GM12878 (cell line): ENCODE data around the gene RBM6. TPM values are rescaled to one million over a fixed set of nuclear protein-coding genes. Genes with fewer than 3 reads are reported as not detected.

Source experiments
- ATAC-seq: fragments of 200-7000 bp; cut with Tn5 transposase; 3 replicates; pipeline ENCODE4 v1.9.1; 2020; ENCODE audit warnings: mild to moderate bottlenecking, moderate library complexity
- BruUV-seq: library from RNA; stranded (reverse); fragments of 400-500 nt; replicated peaks from 2 replicates; lab custom pipeline; 2021; lab: Mats Ljungman, UMichigan
- CTCF ChIA-PET: fragments of 300-600 bp; sonication (Branson Sonifier 250); formaldehyde crosslinking; extraction: SDS; loops from one replicate; lab custom pipeline; 2021; ENCODE audit warnings: inconsistent platforms; lab: Yijun Ruan, JAX
- POLR2A ChIA-PET: fragments of 350-600 bp; formaldehyde crosslinking; extraction: SDS; loops from one replicate; lab custom pipeline; 2021; ENCODE audit warnings: inconsistent platforms; lab: Charles Lee
- RAD21 ChIA-PET: fragments of 300-600 bp; sonication (Branson Sonifier 250); formaldehyde crosslinking; loops from one replicate; lab custom pipeline; 2023; ENCODE audit warnings: antibody characterized with exemption; ENCODE audit not compliant: unreplicated experiment; lab: Charles Lee
- SMC1A ChIA-PET: fragments of 300-600 bp; sonication (Branson Sonifier 250); formaldehyde crosslinking; loops from one replicate; lab custom pipeline; 2023; ENCODE audit not compliant: unreplicated experiment, uncharacterized antibody; lab: Charles Lee
- DNase-seq: peaks from one replicate; pipeline ENCODE4 v3.0.0-alpha.2; 2011; ENCODE audit warnings: low read depth, low spot score
- FAIRE-seq: peaks from 3 replicates; lab custom pipeline; 2011; peaks lifted over from hg19 to GRCh38; lab: Jason Lieb, UNC
- H2AFZ ChIP-seq: 2 replicates; pipeline ENCODE4 v1.6.0; 2011; ENCODE audit warnings: low read depth, low read length, control low read depth; ENCODE audit not compliant: control insufficient read depth
- H3K27ac ChIP-seq: 2 replicates; pipeline ENCODE4 v1.5.1; 2011; ENCODE audit warnings: control low read depth; ENCODE audit not compliant: control insufficient read depth, insufficient read depth
- H3K27me3 ChIP-seq, 2 experiments: replicated peaks in 1 of 2; 2 replicates each; pipeline versions ENCODE4 v1.6.0 to v1.6.1; 2011; ENCODE audit warnings: low read length in 1 of 2; ENCODE audit not compliant: control insufficient read depth in 2 of 2, insufficient read depth in 2 of 2
- H3K36me3 ChIP-seq, 2 experiments: 2 replicates each; pipeline ENCODE4 v1.5.1; 2011; ENCODE audit warnings: low read length in 1 of 2; ENCODE audit not compliant: control insufficient read depth in 2 of 2, insufficient read depth in 2 of 2
- H3K4me1 ChIP-seq: 2 replicates; pipeline ENCODE4 v1.6.1; 2011; ENCODE audit warnings: mild to moderate bottlenecking, low read length, moderate library complexity, mixed read lengths; ENCODE audit not compliant: control insufficient read depth, insufficient read depth
- H3K4me2 ChIP-seq: 2 replicates; pipeline ENCODE4 v1.6.0; 2011; ENCODE audit warnings: control low read depth; ENCODE audit not compliant: control insufficient read depth, insufficient read depth
- H3K4me3 ChIP-seq: fragments of 200-600 bp; sonication (generic); 2 replicates; pipeline ENCODE4 v1.5.1; 2016
- H3K79me2 ChIP-seq: 2 replicates; pipeline ENCODE4 v1.6.0; 2011; ENCODE audit warnings: low read length; ENCODE audit not compliant: control insufficient read depth, insufficient read depth
- H3K9ac ChIP-seq: 2 replicates; pipeline ENCODE4 v1.8.0; 2011; ENCODE audit warnings: low read length, control low read depth, mixed read lengths; ENCODE audit not compliant: control insufficient read depth, insufficient read depth
- H3K9me3 ChIP-seq: replicated peaks from 3 replicates; pipeline ENCODE4 v1.5.1; 2011; ENCODE audit warnings: mild to moderate bottlenecking, low read length; ENCODE audit not compliant: control insufficient read depth, insufficient read depth
- H4K20me1 ChIP-seq: 2 replicates; pipeline ENCODE4 v1.6.0; 2011; ENCODE audit not compliant: control insufficient read depth, insufficient read depth
- CHD2 ChIP-seq: IDR thresholded peaks from 2 replicates; pipeline ENCODE4 v1.6.1; 2011; ENCODE audit warnings: low read depth, low read length, improper control_type of control experiment, borderline replicate concordance
- EGR1 ChIP-seq, 2 experiments: IDR thresholded peaks; 1 replicate in 1 of 2; 2 replicates in 1 of 2; pipeline ENCODE4 v1.6.1; 2011 to 2012; ENCODE audit warnings: low read depth in 2 of 2, low read length in 2 of 2, borderline replicate concordance in 1 of 2, mild to moderate bottlenecking in 1 of 2, moderate library complexity in 1 of 2
- HDAC2 ChIP-seq: fragments of 200-600 bp; sonication (generic); IDR thresholded peaks from 2 replicates; pipeline ENCODE4 v1.6.1; 2017
- JUNB ChIP-seq: IDR thresholded peaks from 2 replicates; pipeline ENCODE4 v1.6.1; 2016; ENCODE audit warnings: antibody characterized with exemption, mild to moderate bottlenecking
- MYB ChIP-seq: fragments of 150-350 bp; IDR thresholded peaks from 2 replicates; pipeline ENCODE4 v1.6.1; 2014; ENCODE audit warnings: mild to moderate bottlenecking, low read depth, low read length, borderline replicate concordance
- NFYB ChIP-seq: IDR thresholded peaks from 2 replicates; pipeline ENCODE4 v1.6.1; 2011; ENCODE audit warnings: low read depth, mild to moderate bottlenecking, low read length, improper control_type of control experiment, moderate library complexity; ENCODE audit not compliant: insufficient read depth
- NR2F1 ChIP-seq: fragments of 450-650 bp; conservative IDR thresholded peaks from 2 replicates; pipeline ENCODE4 v1.6.1; 2017; ENCODE audit warnings: mild to moderate bottlenecking
- POLR2A ChIP-seq: IDR thresholded peaks from 2 replicates; pipeline ENCODE4 v1.6.1; 2011; ENCODE audit warnings: low read depth, mild to moderate bottlenecking, low read length
- POLR2AphosphoS2 ChIP-seq: IDR thresholded peaks from 2 replicates; pipeline ENCODE4 v1.6.1; 2011; ENCODE audit warnings: low read depth, mild to moderate bottlenecking, low read length, improper control_type of control experiment, moderate library complexity
- SUPT20H ChIP-seq: IDR thresholded peaks from 2 replicates; pipeline ENCODE4 v1.6.1; 2011; ENCODE audit warnings: low read depth, mild to moderate bottlenecking, low read length, moderate library complexity, borderline replicate concordance; ENCODE audit not compliant: control insufficient read depth
- WGBS: methylation state at CpG from one replicate; pipeline ENCODE4 v1.1.6; 2016; ENCODE audit warnings: low lambda C conversion rate; ENCODE audit not compliant: insufficient replicate concordance, insufficient coverage; ENCODE audit errors: missing lambda C conversion rate; 5-methylcytosine and 5-hydroxymethylcytosine counted together
- in situ Hi-C: fragments of 300-500 bp; cut with MboI; formaldehyde crosslinking; loops from 9 replicates; pipeline ENCODE4 v1.14.3; 2018; ENCODE audit warnings: mixed read lengths
- intact Hi-C: fragments of 100-400 bp; cut with micrococcal nuclease; formaldehyde crosslinking; loops from one replicate; pipeline ENCODE4 v1.14.2; 2022; ENCODE audit not compliant: unreplicated experiment
- polyA plus RNA-seq, 11 experiments: library from polyadenylated mRNA; depleted of rRNA in 4 of 11; unstranded in 6 of 11; stranded (reverse) in 5 of 11; fragments of >200 nt; fragmentation: Nextera tagmentation in 4 of 11; fragmentation: Illumina TruSeq in 1 of 11; extraction: Ambion mirVana in 4 of 11; extraction: Trizol in 1 of 11; gene quantifications; 1 replicate in 1 of 11; 2 replicates in 10 of 11; pipeline versions ENCODE4 v1.2.1 to v1.2.3, GENCODE V29; 2011 to 2016; ENCODE audit warnings: inconsistent platforms in 2 of 11, missing spikeins in 2 of 11, low read depth in 1 of 11
- total RNA-seq, 4 experiments: library from RNA; depleted of rRNA in 3 of 4; stranded (reverse); fragments of >200 nt in 3 of 4; fragmentation: Illumina TruSeq in 1 of 4; extraction: Trizol in 1 of 4; gene quantifications; 2 replicates each; pipeline versions ENCODE4 v1.2.1 to v1.2.3, GENCODE V29; 2013 to 2021

RBM6 gene
- total and polyA plus RNA-seq, 10 of the 15 experiments (the other 5 are each of a cell fraction or from before 2014, with no cell fraction given) = 45.3 to 103 (median 81.3) TPM

DNA sequence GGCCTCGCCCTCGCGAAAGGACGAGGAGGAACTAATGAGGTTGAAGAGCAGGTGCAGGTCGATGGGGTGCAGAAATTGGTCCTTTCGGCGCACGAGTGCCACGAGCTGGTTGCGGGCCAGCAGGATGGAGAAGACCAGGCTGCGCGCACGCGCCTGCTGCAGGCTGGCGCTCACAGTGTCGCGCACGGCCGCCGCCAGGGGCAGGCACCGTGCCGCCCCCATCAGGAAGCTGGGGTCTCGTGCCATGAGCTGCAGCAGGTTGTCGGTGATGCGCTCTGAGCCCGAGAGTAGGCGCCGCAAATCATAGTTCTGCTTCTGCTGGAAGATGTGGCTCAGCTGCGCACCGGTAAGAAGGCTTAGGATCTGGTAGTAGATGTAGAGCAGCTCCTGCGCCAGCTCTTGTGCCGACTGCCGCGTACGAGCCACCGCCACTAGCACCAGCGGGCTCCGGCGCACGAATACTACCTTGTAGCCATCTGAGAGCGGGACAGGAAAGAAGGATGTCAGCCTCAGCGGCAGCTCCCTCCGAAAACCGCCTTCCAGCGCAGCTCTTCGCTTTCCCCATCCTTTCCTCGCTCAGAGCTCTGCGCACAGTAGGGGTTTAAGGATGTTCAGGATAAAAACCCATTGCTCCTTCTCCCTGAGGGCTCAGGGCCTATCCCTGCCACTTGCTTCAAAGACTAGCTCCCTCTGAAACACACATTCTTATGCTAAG lies 29.4 kb upstream of the RBM6 start:
- 97% methylated on average over 47 of the region's 48 CpGs for WGBS
- H3K4me3 ChIP-seq = no peak overlapping the region
- FAIRE-seq (no peak), ATAC-seq (no peak), DNase-seq (no peak)
- H3K4me2 ChIP-seq = no peak overlapping the region
- H4K20me1 ChIP-seq = no peaks in the 10 kb centered on the region
- TF ChIP-seq NR2F1 (no peak), CHD2 (no peak), EGR1 (IDR thresholded peaks at IDR 0.05; ENCODE audit: borderline replicate concordance in 1 of 2, low read depth in 2 of 2, low read length in 2 of 2) (no peak), JUNB (no peak), NFYB (no peak), POLR2A (no peak), POLR2AphosphoS2 (no peak), SUPT20H (no peak), HDAC2 (no peak), MYB (no peak)
- ChIA-PET POLR2A (interaction anchor here (1.0 kb wide), 1 partner anchor 8 kb away, joined by 4 read pairs; no protein-coding TSS in a partner anchor), RAD21 (interaction anchor here (1.1 kb wide), 1 partner anchor 9 kb away, joined by 3 read pairs; no protein-coding TSS in a partner anchor), SMC1A (interaction anchor here (1.0 kb wide), 1 partner anchor 107 kb away, joined by 3 read pairs; the partner anchor contains the start of gene INKA1), CTCF (interaction anchor here (0.6 to 8.4 kb wide), 3 partner anchors 9 to 107 kb away, joined by 3 to 59 read pairs (median 6); partner anchors contain the start of genes INKA1 and MON1A)
- BruUV-seq = no TSS peak
- H3K27me3 ChIP-seq = no peaks in the 10 kb centered on the region
- no peak overlapping the region for H3K27ac ChIP-seq
- H2AFZ ChIP-seq = no peak overlapping the region
- in situ Hi-C loops (no loop called here), intact Hi-C loops (no loop called here)
- H3K9me3 ChIP-seq = no peaks in the 10 kb centered on the region
- peaks cover 6% of the 10 kb centered on the region for H3K4me1 ChIP-seq
- peaks cover 0 to 2% of the 10 kb centered on the region in 2 experiments; a peak in 2 of 4 replicates for H3K36me3 ChIP-seq
- no peaks in the 10 kb centered on the region for H3K79me2 ChIP-seq
- H3K9ac ChIP-seq = no peak overlapping the region
